Stimulated activated CD8-positive, alpha-beta memory T cell treated with anti-CD3 and anti-CD28 coated beads, Interleukin-7, amount 100 ng/mL, for 4 hours (primary cell): ENCODE results near the gene FAM131A.

Source experiments
- DNase-seq, 2 donors: peaks; one replicate each; pipeline ENCODE4 v3.0.0-alpha.2; 2020; ENCODE audit warnings: low read depth in 2 of 2

The FAM131A gene

DNA sequence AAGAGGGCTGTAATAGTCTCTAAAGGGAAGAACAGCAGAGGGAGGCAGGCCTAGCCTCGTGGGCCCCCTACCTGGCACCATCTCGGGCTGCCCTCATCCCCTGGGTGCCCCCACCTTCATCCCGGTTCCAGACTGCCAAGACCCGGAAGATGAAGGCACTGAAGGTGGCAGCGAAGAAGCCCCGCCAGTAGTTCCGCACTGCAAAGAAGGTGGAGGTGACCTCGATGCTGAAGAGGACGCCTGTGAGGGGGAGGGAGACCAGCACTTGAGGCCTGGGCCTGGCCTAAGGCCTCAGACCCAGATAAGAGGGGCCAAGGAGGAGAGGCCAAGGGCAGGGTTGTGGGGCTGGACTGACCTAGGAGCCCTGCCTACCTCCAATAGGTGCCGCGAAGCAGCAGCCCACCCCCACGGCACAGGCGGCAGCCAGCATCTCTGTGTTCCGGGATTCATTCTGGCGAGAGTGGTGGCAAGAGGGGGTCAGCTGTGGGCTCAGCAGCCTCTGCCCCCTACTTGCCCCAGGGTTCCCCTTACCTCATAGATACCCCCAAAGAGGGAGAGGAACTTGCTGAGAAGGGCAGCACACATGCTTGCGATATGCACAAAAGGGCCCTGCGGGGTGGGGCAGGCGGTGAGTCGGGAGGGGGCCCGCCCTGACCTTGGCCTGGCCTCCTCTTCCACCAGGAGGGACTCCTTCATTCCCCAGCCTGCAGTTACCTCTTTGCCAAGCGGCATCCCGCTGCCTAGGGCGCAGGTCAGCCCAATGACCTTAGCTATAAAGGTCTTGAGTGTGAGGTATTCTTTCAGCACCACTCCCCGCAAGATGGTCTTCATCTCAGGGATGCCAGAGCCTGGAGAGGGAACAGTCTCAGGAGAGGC lies 20.1 kb downstream of the FAM131A start:
- DNase-seq, result no peak

DNA sequence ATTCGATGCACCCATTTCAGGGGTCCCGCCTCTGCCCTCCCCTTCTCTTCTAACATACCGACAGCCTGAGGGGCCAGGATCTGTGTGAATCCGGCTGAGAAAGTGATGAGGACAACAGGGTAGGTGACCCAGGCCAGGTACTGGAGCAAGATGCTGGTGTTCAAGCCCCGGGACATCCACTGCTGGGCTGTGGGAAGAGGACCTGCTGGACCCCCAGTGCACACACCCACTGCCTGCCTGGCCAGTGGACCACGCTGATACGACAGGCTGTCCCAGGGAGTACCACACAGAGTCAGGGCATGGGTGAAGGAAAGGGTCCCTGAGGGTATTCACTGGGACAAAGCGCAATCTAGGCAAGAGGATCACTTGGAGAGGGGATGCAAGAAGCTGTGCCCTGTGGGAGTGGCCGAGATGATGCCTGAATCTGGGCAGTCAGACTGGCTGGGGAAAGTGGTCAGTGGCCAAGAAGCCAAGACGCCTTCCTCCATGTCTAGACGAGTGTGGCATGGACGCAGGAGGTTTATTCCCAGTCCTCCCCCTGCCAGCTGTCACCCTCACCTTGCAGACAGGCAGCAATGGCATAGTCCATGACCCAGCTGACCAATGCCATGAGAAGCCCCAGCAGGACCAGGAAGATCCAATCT lies 20.8 kb downstream of the FAM131A start:
- no peak for DNase-seq

DNA sequence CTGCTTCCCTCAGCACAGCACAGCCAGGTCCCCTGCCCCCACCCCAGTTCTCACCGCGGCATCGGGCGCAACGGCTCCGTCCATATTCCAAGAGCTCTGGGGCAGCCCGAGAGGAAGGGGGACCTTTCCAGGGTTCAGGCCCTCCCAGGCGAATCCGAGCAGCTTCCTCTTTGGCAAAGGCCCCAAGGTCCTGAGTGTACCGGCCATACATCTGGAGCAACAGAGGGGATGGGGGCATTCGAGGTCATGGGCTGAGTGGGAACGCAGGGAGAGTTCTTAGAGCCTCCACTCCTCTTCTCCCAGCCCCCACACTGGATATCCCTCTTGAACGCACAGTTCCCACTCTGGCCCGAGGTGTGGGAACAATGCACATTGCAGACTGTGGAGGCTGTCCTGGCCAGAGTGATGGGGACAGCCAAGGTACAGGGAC lies 21.5 kb downstream of the FAM131A start:
- DNase-seq, result no peak

DNA sequence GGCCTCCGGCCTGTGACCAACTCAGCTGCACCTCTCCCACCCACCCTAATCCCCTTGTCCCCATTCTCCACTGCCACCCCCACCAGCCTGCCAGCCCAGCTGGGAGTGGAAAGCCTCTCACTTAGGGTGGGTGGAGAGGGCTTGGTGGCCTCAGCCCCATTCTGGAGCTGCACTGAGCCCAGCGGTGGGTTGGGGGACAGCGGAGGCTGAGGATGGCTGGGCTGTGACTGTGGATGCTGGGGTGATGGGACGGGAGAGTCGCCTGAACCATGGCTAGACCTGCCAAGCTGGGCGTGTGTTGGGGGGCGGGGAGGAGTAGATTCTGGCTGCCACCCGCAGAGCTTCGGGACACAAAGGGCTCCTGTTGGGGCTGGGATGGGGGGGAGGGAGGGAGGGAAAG lies 22.2 kb downstream of the FAM131A start:
- no peak for DNase-seq

DNA sequence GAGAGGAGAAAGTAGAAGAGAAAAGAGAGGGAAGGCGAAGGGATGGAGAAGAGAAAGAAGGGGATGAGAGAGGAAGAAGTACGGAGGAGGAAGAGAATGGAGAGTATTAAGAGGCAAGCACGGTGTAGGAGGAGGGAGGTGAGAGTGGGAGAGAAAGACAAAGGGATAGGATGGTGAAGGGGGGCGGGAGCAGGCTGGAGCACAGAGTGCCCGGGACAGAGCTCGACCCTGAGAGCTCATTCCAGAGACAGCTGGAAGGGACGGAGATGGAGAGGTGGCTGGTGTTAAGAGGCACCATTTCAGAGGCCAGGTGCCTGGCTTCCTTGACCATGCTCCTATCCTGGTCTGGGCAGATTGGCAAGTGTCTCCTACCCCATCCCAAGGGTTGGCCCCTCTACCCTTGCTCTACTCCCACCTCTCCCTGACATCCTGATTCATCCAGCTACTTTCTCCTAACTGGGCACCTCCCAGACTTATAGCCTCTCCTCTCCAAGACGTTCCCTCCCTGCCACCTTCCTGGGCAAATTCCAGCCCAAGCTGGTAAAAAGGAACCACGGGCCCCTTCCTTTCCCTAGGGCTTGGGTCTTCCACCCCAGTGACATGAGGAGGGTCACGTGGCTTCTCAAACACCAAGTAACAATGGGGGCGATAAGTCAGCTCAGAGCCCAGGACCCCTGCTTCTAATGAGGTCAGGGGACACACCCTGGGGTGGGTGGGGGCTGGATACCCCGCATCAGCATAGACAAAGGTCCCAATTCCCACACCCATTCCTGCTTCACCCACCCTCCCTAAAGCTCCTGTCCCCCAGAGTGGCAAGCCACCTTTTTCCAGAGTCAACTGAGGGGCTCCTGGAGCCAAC lies 22.9 kb downstream of the FAM131A start:
- no peak for DNase-seq

DNA sequence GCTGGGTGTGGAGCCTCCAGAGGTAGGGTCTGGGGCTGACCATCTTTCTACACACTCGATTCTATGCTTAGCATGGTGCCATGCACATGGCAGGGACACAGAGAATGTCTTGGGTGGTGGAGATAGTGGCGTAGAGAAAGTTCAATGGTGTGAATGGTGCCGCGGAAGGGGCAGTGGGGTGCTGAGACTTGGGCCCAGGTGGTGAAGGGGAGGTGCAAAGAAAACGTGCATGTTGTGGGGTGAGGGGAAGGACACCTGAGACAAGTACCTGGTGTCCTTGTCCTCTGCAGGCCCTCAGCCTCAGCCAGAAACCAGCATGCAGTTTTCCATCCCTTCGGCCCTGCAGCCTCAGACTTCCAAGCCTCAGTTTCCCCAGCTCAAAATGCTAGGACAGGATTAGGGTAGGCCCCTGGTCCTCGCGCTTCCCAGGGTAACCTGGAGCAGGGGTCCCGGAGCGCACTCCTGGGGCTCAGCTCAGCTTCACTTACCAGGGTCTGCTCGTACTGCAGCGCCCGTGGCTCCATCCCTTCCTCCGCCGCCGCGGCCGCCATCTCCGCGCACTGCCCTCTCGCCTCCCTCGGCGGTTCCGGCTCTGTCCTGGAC lies 23.6 kb downstream of the FAM131A start:
- no peak for DNase-seq

DNA sequence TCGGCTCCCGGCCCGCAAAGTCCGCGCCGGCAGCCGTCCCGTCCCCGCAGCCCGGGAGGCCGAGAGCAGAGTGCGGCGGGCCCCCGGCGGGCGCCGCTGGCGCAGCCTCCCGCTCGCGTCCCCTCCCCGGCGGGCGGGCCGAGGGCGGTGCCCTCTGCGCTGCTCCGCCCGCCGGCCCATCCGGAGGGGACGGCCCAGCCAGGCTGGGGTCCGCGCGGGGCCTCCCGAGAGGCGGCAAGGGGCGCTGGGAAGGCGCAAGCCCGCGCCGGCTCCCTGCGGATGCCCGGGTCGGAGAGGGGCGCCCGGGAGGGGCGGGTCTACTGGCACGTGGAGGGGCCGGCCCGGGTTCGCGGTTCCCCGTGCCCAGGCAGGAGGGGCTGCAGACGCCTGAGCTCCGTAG lies 24.1 kb downstream of the FAM131A start, which contains the start of the genes CLCN2 and POLR2H:
Gene CLCN2, minus strand, starts transcription at position 74 of the 400 bp plus-strand sequence. CDS start 126 bp downstream, outside the sequence.
Gene POLR2H, plus strand, starts transcription at position 179 of the 400 bp plus-strand sequence. CDS start 1,783 bp downstream, outside the sequence.
- peak in 1 of 2 donors; percentile 37 for DNase-seq

DNA sequence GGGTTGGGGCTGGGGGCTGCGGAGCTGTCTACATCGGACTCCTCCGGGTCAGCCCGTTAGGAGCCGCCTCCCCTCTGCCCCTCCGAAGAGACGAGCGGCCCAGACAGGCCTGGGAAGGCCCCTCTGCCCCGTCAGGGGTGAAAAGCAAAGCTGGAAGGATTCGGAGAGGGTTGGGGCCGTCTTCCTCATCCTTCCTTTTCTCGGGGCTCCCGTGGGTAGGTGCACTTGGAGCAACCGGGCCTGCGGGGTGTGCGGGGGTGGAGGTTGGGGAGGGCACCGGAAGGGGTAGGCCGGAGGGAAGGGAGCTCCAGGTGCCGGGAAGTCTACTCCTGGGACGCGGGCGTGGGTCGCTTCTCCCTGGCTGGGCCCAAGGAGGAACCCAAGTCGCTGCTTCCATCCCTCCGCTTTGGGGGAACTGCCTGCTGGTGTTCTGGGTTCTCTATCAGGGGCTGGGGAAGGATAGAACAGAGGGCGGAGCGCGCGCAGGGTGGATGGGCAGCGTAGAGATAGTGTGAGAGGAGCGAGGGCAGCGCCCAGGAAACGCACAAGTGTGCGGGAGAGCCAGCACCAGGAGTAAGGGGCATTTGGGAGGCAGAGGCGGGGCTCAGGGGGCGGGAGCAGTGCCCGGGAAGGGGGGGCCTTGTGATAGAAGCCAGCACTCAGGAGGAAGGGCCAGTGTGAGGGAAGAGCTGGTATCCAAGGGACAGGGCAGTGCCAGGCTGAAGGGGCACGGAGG lies 24.7 kb downstream of the FAM131A start:
- DNase-seq, result peak in 1 of 2 donors; percentile 20

DNA sequence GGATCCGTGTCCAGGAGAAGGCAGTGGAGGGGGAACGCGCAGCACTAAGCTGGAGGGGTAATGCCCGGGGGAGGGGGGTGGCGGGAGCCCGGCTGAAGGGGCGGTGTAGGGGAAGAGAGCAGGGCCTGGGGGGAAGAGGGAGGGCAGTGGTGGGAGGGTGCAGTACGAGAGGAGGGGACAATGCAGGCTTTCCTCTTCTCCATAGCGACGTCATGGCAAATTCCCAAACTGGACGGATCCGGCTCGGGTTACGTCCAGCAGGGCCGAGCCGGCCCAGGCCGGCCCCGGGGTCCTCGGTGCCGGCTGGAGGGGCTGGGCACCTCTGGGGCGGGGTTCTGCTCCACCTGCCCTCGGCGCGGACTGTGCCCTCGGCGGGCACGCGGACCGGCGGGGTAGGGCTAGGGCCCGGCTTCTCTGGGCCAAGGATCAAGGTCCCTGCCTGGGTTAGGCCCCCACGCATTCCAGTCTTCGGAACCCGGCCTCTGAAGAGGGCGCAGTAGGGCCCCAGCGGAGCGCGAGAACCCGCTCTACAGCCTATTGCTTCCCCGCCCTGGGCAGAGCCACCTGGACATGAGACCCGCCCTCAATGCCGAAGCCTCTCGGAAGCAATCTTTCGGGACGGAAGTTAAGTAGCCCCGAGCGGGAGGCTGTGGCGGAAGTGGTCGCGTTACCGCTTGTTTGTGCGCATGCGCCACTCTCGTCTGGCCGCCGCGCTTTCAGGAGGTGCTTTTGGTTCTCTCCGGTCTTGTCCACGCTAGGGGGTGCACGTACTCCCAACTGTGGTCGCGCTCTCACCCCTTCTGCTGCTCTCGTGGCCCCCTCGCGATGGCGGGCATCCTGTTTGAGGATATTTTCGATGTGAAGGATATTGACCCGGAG lies 25.5 kb downstream of the FAM131A start:
- peak; percentile 91 to 94 for DNase-seq

DNA sequence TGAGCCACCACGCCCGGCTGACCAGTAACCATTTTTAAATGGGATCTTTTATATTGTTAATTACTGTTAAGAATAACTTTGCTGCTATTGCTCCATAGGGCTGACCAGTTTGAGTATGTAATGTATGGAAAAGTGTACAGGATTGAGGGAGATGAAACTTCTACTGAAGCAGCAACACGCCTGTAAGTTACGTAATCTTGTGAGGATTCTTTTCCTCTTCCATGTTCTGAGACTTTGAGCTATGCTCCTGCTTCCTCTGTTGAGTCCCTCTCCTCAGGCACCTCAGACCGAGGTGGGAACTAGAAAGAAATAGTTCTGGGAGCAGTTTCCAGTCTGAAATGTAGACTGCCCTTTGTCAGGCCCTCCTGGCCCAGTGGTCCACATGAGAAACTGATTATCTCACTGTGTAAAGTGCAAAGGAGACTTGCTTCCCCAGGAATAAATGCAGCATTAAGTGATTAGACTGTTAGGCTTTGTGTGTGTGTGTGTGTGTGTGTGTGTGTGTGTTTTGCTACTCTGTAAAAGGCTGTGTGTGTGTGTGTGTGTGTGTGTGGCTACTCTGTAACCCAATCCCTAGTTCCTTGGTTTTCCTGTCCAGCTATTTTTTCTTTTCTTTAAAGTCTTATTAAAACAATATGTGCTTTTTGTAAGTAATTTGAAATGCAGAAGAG lies 29.4 kb downstream of the FAM131A start:
- DNase-seq, result no peak

DNA sequence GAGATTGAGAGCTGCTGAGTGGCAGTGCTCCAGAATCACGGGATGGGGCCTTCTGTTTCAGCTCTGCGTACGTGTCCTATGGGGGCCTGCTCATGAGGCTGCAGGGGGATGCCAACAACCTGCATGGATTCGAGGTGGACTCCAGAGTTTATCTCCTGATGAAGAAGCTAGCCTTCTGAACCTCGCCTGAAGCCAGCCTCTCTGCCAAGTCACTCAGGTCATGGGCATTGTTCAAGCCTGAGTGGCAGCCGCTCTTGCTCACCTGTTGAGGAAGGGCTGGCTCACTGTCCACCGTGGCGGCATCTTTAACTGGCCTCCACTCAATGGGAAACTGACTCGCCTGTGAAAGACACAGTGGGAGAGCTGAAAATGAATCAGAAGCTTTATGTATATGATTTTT lies 30.7 kb downstream of the FAM131A start:
- DNase-seq, result no peak

DNA sequence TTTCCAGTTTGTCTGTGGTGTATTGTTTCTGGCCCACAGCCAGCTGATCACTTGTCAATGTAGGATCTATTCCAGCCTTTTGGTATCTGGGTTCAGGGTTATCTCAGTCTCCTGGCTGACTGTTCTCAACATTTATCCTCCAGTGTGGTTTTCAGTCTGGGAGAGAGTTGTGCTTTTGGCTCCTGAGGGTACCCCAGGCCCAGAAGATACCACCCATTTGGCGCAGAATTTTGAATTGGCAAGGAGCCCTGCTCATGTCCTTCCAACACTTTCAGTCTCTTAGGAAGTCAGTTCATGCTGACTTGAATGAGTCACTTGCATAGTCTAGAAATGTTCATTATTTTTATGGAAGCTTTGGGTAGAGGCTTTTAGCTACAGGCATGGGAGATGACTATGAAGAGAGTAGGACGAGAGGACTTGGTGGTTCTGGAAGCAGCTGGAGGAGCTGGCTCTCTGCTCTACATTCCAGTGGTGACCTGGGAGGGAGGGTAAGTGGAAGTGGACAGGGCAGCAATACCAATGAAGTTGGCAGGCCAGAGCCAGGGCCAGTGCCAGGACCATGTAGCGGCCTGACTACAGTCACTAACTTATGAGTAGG lies 31.3 kb downstream of the FAM131A start:
- no peak for DNase-seq

DNA sequence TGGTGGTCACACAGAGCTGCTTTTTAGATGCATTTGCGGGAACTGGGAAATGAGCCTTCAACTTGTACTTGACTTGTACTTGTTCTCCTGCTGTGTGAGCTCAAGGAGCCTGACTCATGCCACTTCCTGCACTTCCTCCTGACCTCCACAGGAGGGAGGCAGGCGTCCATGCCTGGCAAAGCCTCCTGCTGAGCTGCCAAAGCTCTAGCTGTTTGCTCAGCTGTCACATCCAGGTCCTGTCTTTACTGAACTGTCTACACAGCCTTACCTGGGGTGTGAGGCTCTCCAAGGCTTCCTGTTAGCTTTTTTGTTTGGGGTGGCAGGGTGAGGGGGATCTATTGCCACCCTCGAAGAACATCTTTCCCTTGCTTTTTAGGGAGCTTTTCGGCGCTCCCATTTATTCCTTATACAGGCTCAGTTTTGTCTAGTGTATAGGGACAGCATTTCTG lies 34.2 kb downstream of the FAM131A start:
- peak in 1 of 2 donors; percentile 30 for DNase-seq

DNA sequence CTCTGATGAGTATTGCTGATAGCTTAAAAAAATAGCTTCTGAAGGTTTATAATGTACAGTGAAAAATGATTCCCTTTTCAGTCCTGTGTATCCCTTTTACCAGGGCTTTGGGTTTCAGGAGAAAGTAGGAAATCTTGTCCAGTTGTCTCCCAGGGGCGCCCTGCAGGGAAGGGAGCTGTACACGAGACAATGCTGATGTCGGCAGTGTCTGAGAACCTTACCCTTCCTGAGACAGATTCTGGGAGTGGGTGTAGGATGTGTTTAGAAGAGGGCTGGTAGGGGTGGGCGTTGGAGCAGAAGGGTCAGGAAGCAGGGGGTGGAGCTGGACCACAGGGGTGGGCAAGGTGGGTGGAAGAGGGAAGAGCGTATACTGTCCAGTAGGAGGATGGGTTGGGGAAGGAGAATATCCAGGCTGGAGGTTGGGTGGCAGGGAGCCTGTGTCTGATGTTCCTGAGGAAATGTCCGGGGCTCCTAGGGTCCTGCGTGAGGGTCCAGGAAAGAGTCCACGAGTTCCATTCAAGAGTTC lies 35.0 kb downstream of the FAM131A start:
- no peak for DNase-seq

DNA sequence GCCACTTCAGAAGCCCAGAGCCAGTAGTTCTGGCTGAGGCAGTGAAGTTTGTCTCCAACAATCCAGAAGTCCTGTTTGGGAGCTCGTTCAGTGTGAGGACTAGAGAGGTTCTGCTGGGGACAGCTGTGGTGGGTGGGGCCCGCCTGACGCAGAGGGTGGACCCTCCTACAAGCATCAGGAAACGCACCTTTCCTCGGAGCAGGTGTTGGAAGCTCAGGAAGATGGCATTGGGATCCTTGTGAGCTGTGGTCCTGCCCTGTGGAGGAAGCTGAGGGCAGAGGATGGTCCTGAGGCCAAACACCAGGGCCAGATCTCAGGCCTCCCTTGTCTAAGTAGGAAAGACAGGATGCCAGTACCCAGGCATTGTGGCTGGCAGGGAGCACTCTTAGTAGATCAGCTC lies 35.5 kb downstream of the FAM131A start:
- DNase-seq, result no peak

DNA sequence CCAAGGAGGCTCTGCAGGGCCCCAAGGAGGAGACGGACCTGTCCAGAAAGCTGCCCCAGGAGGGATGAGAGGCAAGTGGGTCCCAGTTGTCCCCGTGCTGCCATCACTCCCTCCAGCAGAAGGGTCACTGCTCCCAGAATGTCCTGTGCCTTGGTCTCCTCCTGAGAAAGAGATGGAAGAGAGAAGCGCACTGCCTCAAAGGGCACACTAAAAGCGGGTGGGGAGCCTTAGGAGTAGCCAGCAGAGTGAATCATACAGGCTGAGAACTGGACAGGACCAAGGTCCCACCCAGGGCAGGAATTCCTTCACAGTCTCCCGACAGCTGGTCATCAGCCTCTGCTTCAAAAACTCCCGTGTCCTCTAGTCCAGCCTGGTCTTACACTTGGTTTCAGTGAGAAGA lies 36.0 kb downstream of the FAM131A start:
- DNase-seq, result no peak

DNA sequence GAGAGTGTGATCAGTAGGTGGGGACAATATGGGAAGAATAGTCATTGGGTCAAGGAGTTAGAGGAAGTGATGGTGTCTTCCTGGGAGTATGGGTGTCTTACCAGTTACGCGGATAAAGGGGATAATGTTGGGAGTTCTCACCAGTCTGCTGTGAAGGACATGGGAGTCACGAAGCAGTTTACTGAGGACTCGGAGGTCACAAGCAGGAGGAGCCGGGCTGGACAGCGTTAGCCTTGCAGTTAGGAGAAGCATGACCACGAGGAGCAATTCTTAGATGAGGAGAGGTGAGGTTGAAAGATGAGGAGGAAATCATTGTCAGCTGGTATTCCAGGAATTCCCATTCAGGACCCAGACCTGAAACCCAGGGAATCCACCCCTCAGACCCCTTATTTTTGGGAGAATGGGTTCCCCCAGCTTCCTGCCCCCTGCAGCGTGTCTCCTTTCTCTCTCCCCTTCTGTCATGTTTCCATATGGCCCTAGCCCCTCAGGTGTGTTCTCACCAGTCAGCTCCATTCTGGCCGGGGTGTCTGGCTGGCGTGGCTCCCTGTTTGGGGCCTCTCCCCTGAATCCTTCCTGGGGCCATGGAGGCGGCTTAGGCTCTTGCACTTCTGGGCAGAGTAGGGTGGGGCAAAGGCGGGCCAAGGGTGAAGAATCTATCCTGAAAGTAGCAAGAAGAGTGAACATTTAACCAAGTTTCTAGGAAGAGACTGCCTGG lies 38.5 kb downstream of the FAM131A start:
- no peak for DNase-seq

DNA sequence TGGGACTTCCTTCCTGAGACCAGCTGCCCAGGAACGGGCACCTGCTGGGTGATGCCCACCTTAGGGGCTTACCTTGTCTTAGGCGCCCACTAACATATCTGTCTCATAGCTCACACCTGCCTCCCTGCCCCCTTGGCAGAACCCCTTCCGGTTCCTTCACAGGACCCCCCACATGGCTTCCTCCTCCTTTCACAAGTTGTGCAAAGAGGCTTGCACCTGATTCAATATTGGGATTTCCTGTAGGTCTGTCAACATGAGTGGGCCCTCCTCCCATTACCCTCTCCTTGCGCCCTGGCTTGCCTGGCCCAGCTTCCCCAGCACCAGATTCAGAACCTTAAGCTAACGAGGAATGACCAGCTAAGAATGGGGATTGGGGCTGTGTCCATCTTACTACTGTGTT lies 40.0 kb downstream of the FAM131A start:
- no peak for DNase-seq
